ENCODE data around the gene LAIR2. TPM values are rescaled to one million over a fixed set of nuclear protein-coding genes. Genes with fewer than 3 reads are reported as not detected.

Gene LAIR2
- total and polyA plus RNA-seq, 2 experiments from 2014 or later, result not detected

- Histone ChIP-seq H3K36me3 (replicated peaks; ENCODE audit: insufficient read depth, low read depth) (no peaks in the 10 kb centered on the region), H3K4me3 (no peak overlapping the region), H4K20me1 (ENCODE audit: insufficient read depth, poor library complexity, severe bottlenecking) (peaks cover 29% of the 10 kb centered on the region), H3K79me2 (peaks cover 29% of the 10 kb centered on the region), H3K9me3 (ENCODE audit: low read depth) (no peaks in the 10 kb centered on the region), H3K9me2 (replicated peaks; ENCODE audit: insufficient read depth) (no peaks in the 10 kb centered on the region), H3K4me2 (no peak overlapping the region), H3K27me3 (no peaks in the 10 kb centered on the region), H3K4me1 (ENCODE audit: insufficient read depth) (peaks cover 12% of the 10 kb centered on the region), H3K27ac (peak overlapping the region; percentile 88), H2AFZ (no peak overlapping the region)
- TF ChIP-seq EZH2phosphoT487 (IDR thresholded peaks at IDR 0.05; ENCODE audit: low read depth, severe bottlenecking, unreplicated experiment) (no peak), EZH2 (IDR thresholded peaks at IDR 0.05; ENCODE audit: borderline replicate concordance) (no peak), CTCF (IDR thresholded peaks at IDR 0.05; ENCODE audit: poor library complexity) (no peak)
- no peak for DNase-seq (ENCODE audit: low spot score)
- WGBS (ENCODE audit: low lambda C conversion rate, missing lambda C conversion rate), result 92% methylated on average over 13 of the region's 27 CpGs
These were observed 41.4 kb upstream of the LAIR2 start for GRCh38 chr19:54461210-54461609.

- Histone ChIP-seq H3K27me3 (no peaks in the 10 kb centered on the region), H3K9me3 (ENCODE audit: low read depth) (no peaks in the 10 kb centered on the region), H3K36me3 (replicated peaks; ENCODE audit: insufficient read depth, low read depth) (no peaks in the 10 kb centered on the region), H3K9me2 (replicated peaks; ENCODE audit: insufficient read depth) (no peaks in the 10 kb centered on the region), H3K4me3 (no peak overlapping the region), H2AFZ (no peak overlapping the region), H3K4me1 (ENCODE audit: insufficient read depth) (peaks cover 12% of the 10 kb centered on the region), H3K4me2 (peak overlapping the region; percentile 91), H3K27ac (peak overlapping the region; percentile 88), H4K20me1 (ENCODE audit: insufficient read depth, poor library complexity, severe bottlenecking) (peaks cover 29% of the 10 kb centered on the region), H3K79me2 (peaks cover 29% of the 10 kb centered on the region)
- WGBS (ENCODE audit: low lambda C conversion rate, missing lambda C conversion rate), result 20% methylated on average over 1 of the region's 3 CpGs
- no peak for DNase-seq (ENCODE audit: low spot score)
- TF ChIP-seq EZH2 (IDR thresholded peaks at IDR 0.05; ENCODE audit: borderline replicate concordance), result no peak
- no peak for TF ChIP-seq EZH2phosphoT487 (IDR thresholded peaks at IDR 0.05; ENCODE audit: low read depth, severe bottlenecking, unreplicated experiment)
- TF ChIP-seq CTCF (IDR thresholded peaks at IDR 0.05; ENCODE audit: poor library complexity), result no peak
These were observed 41.0 kb upstream of the LAIR2 start for GRCh38 chr19:54461613-54462012.

- H2AFZ ChIP-seq, result no peak overlapping the region
- no peaks in the 10 kb centered on the region for H3K36me3 ChIP-seq (replicated peaks; ENCODE audit: insufficient read depth, low read depth)
- H3K79me2 ChIP-seq, result peaks cover 24% of the 10 kb centered on the region
- peaks cover 29% of the 10 kb centered on the region for H4K20me1 ChIP-seq (ENCODE audit: insufficient read depth, poor library complexity, severe bottlenecking)
- no peak for DNase-seq (ENCODE audit: low spot score)
- H3K9me2 ChIP-seq (replicated peaks; ENCODE audit: insufficient read depth), result no peaks in the 10 kb centered on the region
- 92% methylated on average over 15 of the region's 15 CpGs for WGBS (ENCODE audit: low lambda C conversion rate, missing lambda C conversion rate)
- no peaks in the 10 kb centered on the region for H3K27me3 ChIP-seq
- H3K4me1 ChIP-seq (ENCODE audit: insufficient read depth), result peaks cover 12% of the 10 kb centered on the region
- H3K4me2 ChIP-seq, result peak overlapping the region; percentile 91
- H3K4me3 ChIP-seq, result no peak overlapping the region
- no peaks in the 10 kb centered on the region for H3K9me3 ChIP-seq (ENCODE audit: low read depth)
- no peak for TF ChIP-seq EZH2 (IDR thresholded peaks at IDR 0.05; ENCODE audit: borderline replicate concordance)
- no peak for TF ChIP-seq EZH2phosphoT487 (IDR thresholded peaks at IDR 0.05; ENCODE audit: low read depth, severe bottlenecking, unreplicated experiment)
- no peak for TF ChIP-seq CTCF (IDR thresholded peaks at IDR 0.05; ENCODE audit: poor library complexity)
- H3K27ac ChIP-seq, result peak overlapping the region; percentile 88
These were observed 40.5 kb upstream of the LAIR2 start for GRCh38 chr19:54462047-54462654.

All from hepatocyte (in vitro differentiated cells).